ENCODE data around the gene COMT. TPM values are rescaled to one million over a fixed set of nuclear protein-coding genes. Genes with fewer than 3 reads are reported as not detected.
A peak's percentile ranks its signal among the peaks of the same experiment; 100 is the strongest.

The COMT gene
- total and polyA plus RNA-seq, 9 of the 15 experiments (the other 6 are each of a cell fraction or from before 2014, with no cell fraction given) = 12.5 to 351 (median 155) TPM

- TF ChIP-seq SMC3 (conservative IDR thresholded peaks at IDR 0.05; ENCODE audit: insufficient read depth, low read depth, low read length) = peak; percentile 98
- no peak for TF ChIP-seq ZNF224 (CRISPR knock-in tag; IDR thresholded peaks at IDR 0.05)
- TF ChIP-seq ZNF512 (tag; IDR thresholded peaks at IDR 0.05) = no peak
- 0 out of 2 replicates have a peak, but pooled peaks have one; percentile 29 for TF ChIP-seq BRD4 (IDR thresholded peaks at IDR 0.05)
- TF ChIP-seq ARHGAP35 (IDR thresholded peaks at IDR 0.05; ENCODE audit: partially characterized antibody) = no peak
- no peak for TF ChIP-seq KLF10 (CRISPR knock-in tag; IDR thresholded peaks at IDR 0.05)
- peak; percentile 15 for TF ChIP-seq SAP30 (IDR thresholded peaks at IDR 0.05; ENCODE audit: borderline replicate concordance, insufficient read depth, low read depth, low read length, poor library complexity, severe bottlenecking)
- peak; percentile 53; the same call in 1 of the 2 replicates for TF ChIP-seq ZNF583 (CRISPR knock-in tag; IDR thresholded peaks at IDR 0.05)
- TF ChIP-seq HLTF (IDR thresholded peaks at IDR 0.05) = no peak
- TF ChIP-seq YY1 (IDR thresholded peaks at IDR 0.05; ENCODE audit: borderline replicate concordance in 1 of 3, control insufficient read depth in 1 of 3, extremely low read depth in 1 of 3, insufficient read depth in 3 of 3, insufficient read length in 1 of 3, insufficient replicate concordance in 2 of 3, low read depth in 1 of 3, low read length in 2 of 3) = peak in 1 of 3 experiments; percentile 57
- no peak for TF ChIP-seq KDM4B (IDR thresholded peaks at IDR 0.05; ENCODE audit: borderline replicate concordance in 2 of 2, low read depth in 1 of 2)
- TF ChIP-seq CHD7 (IDR thresholded peaks at IDR 0.05; ENCODE audit: low read depth, low read length) = peak; percentile 68
- peak; percentile 65 for TF ChIP-seq BHLHE40 (IDR thresholded peaks at IDR 0.05; ENCODE audit: low read length)
- no peak for TF ChIP-seq KAT7 (CRISPR knock-in tag; IDR thresholded peaks at IDR 0.05; ENCODE audit: borderline replicate concordance)
Measured at GRCh38 chr22:20013382-20013871, 71.9 kb downstream of the COMT start (continued).
